SK-N-SH (cell line): ENCODE measurements around the gene EIF3B.

Experiments
- TF ChIP-seq, protein P1 (sequence below): IDR thresholded peaks from 2 replicates; pipeline ENCODE4 v1.4.0; 2012; ENCODE audit warnings: low read depth
- TF ChIP-seq, protein P2 (sequence below): fragments of 200-600 bp; sonication (generic); IDR thresholded peaks from 2 replicates; pipeline ENCODE4 v1.6.1; 2017; ENCODE audit warnings: antibody characterized with exemption, mild to moderate bottlenecking, moderate library complexity

DNA sequence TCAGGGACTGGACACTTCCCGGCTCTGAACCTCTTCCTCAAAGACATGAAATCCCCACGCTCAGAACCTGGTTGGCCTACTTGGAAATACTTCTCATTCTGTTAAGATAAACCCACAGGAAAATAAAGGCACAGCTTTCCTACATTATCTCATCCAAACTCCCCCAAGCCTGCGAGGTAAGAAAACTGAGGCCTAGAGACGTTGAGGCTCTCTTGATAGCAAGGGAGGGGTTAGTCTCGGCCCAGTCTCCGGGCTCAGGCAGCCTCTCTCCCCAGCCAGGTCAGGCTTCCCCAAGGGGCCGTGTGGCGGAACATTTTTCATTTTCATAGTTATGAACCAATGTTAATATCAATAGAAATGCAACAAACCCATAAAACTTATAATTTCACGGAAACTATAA, 4.6 kb upstream of the EIF3B start:
- TF ChIP-seq, protein P1, sequence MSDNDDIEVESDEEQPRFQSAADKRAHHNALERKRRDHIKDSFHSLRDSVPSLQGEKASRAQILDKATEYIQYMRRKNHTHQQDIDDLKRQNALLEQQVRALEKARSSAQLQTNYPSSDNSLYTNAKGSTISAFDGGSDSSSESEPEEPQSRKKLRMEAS, result no peak
- TF ChIP-seq, protein P2, sequence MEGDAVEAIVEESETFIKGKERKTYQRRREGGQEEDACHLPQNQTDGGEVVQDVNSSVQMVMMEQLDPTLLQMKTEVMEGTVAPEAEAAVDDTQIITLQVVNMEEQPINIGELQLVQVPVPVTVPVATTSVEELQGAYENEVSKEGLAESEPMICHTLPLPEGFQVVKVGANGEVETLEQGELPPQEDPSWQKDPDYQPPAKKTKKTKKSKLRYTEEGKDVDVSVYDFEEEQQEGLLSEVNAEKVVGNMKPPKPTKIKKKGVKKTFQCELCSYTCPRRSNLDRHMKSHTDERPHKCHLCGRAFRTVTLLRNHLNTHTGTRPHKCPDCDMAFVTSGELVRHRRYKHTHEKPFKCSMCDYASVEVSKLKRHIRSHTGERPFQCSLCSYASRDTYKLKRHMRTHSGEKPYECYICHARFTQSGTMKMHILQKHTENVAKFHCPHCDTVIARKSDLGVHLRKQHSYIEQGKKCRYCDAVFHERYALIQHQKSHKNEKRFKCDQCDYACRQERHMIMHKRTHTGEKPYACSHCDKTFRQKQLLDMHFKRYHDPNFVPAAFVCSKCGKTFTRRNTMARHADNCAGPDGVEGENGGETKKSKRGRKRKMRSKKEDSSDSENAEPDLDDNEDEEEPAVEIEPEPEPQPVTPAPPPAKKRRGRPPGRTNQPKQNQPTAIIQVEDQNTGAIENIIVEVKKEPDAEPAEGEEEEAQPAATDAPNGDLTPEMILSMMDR, result no peak
